Endothelial cell of umbilical vein (primary cell): ENCODE measurements around the gene SSMEM1. TPM values are rescaled to one million over a fixed set of nuclear protein-coding genes. Genes with fewer than 3 reads are reported as not detected.
"Not testable (repeated sequence)": the region's sequence is repeated elsewhere in the genome, so short reads cannot be mapped to it uniquely, and the experiment has no call there.

Experiments used
- BruUV-seq: library from RNA; stranded (reverse); fragments of 400-500 nt; replicated peaks from 2 replicates; lab custom pipeline; 2021; lab: Mats Ljungman, UMichigan
- CTCF ChIA-PET: fragments of 300-600, 350-600 bp; sonication (Branson Sonifier 250); formaldehyde crosslinking; loops from one replicate; lab custom pipeline; 2021; ENCODE audit warnings: antibody characterized with exemption, inconsistent platforms; lab: Charles Lee
- POLR2A ChIA-PET: fragments of 300-600, 350-600 bp; sonication (Branson Sonifier 250); formaldehyde crosslinking; loops from one replicate; lab custom pipeline; 2021; ENCODE audit warnings: antibody characterized with exemption, inconsistent platforms; lab: Charles Lee
- DNase-seq: peaks from one replicate; pipeline ENCODE4 v3.0.0-alpha.2; 2011; ENCODE audit warnings: low read depth, low spot score
- FAIRE-seq: peaks from 2 replicates; lab custom pipeline; 2011; peaks lifted over from hg19 to GRCh38; lab: Jason Lieb, UNC
- H2AFZ ChIP-seq: 2 replicates; pipeline ENCODE4 v1.6.0; 2012; ENCODE audit warnings: low read depth, low read length, control low read depth, inconsistent platforms
- H3K27ac ChIP-seq: 2 replicates; pipeline ENCODE4 v1.5.1; 2011; ENCODE audit warnings: low read depth, mild to moderate bottlenecking, control low read depth, low read length, moderate library complexity; ENCODE audit not compliant: insufficient read depth
- H3K27me3 ChIP-seq, 2 experiments: 2 replicates each; pipeline versions ENCODE4 v1.6.0 to v1.6.1; 2011; ENCODE audit warnings: low read length in 2 of 2, mixed read lengths in 1 of 2; ENCODE audit not compliant: control insufficient read depth in 2 of 2, insufficient read depth in 2 of 2
- H3K36me3 ChIP-seq, 2 experiments: 2 replicates in 1 of 2; 3 replicates in 1 of 2; pipeline ENCODE4 v1.5.1; 2011; ENCODE audit warnings: low read length in 2 of 2, mild to moderate bottlenecking in 1 of 2, moderate library complexity in 1 of 2; ENCODE audit not compliant: control insufficient read depth in 2 of 2, insufficient read depth in 2 of 2; ENCODE audit errors: extremely low read depth in 1 of 2
- H3K4me1 ChIP-seq: 3 replicates; pipeline ENCODE4 v1.5.1; 2011; ENCODE audit warnings: mild to moderate bottlenecking, low read length; ENCODE audit not compliant: control insufficient read depth, insufficient read depth; ENCODE audit errors: extremely low read depth
- H3K4me2 ChIP-seq: 2 replicates; pipeline ENCODE4 v1.6.1; 2011; ENCODE audit warnings: low read length, control low read depth, mixed read lengths; ENCODE audit not compliant: insufficient read depth
- H3K4me3 ChIP-seq, 3 experiments: fragments of 200-600 bp in 1 of 3; sonication (generic), shearing (Covaris generic) in 1 of 3; replicated peaks in 1 of 3; 2 replicates each; pipeline ENCODE4 v1.5.1; 2011 to 2016; ENCODE audit warnings: control low read depth in 3 of 3, low read length in 3 of 3, mild to moderate bottlenecking in 2 of 3, inconsistent platforms in 1 of 3, low read depth in 1 of 3, moderate library complexity in 1 of 3; ENCODE audit not compliant: insufficient read depth in 1 of 3
- H3K79me2 ChIP-seq: 2 replicates; pipeline ENCODE4 v1.6.0; 2012; ENCODE audit warnings: low read length, inconsistent platforms; ENCODE audit not compliant: control insufficient read depth, insufficient read depth
- H3K9ac ChIP-seq: replicated peaks from 2 replicates; pipeline ENCODE3; 2011; ENCODE audit warnings: low read length, control low read depth; ENCODE audit not compliant: insufficient read depth; ENCODE audit errors: extremely low read depth
- H3K9me1 ChIP-seq: replicated peaks from 3 replicates; pipeline ENCODE4 v1.6.0; 2011; ENCODE audit warnings: mild to moderate bottlenecking, low read length; ENCODE audit not compliant: control insufficient read depth, insufficient read depth; ENCODE audit errors: extremely low read depth
- H3K9me3 ChIP-seq: replicated peaks from 2 replicates; pipeline ENCODE4 v1.5.1; 2012; ENCODE audit warnings: low read length, inconsistent platforms; ENCODE audit not compliant: control insufficient read depth, insufficient read depth
- H4K20me1 ChIP-seq: replicated peaks from 2 replicates; pipeline ENCODE3; 2011; ENCODE audit warnings: mild to moderate bottlenecking, low read length; ENCODE audit not compliant: control insufficient read depth, insufficient read depth; ENCODE audit errors: extremely low read depth
- EZH2 ChIP-seq: IDR thresholded peaks from 2 replicates; pipeline ENCODE4 v1.6.1; 2012; ENCODE audit warnings: borderline replicate concordance, low read depth, mild to moderate bottlenecking, moderate library complexity, low read length, inconsistent platforms; ENCODE audit not compliant: severe bottlenecking
- FOS ChIP-seq: IDR thresholded peaks from 2 replicates; pipeline ENCODE4 v1.6.1; 2011; ENCODE audit warnings: mild to moderate bottlenecking, low read length, moderate library complexity, borderline replicate concordance; ENCODE audit not compliant: insufficient read depth
- GATA2 ChIP-seq: IDR thresholded peaks from 2 replicates; pipeline ENCODE4 v1.7.0; 2011; ENCODE audit warnings: low read depth, mild to moderate bottlenecking, moderate library complexity, mixed read lengths, low read length; ENCODE audit not compliant: insufficient read length, insufficient read depth
- MYC ChIP-seq: IDR thresholded peaks from one replicate; pipeline ENCODE4 v1.6.1; 2011; ENCODE audit warnings: mild to moderate bottlenecking, low read depth, low read length
- POLR2A ChIP-seq: IDR thresholded peaks from 2 replicates; pipeline ENCODE4 v1.6.1; 2012; ENCODE audit warnings: low read depth, mild to moderate bottlenecking, control low read depth, low read length
- POLR2AphosphoS5 ChIP-seq: IDR thresholded peaks from 2 replicates; pipeline ENCODE4 v1.6.1; 2012; ENCODE audit warnings: low read depth, mild to moderate bottlenecking, control low read depth, low read length, moderate library complexity; ENCODE audit not compliant: insufficient read depth
- dilution Hi-C: fragments of 300-500 bp; cut with MboI; formaldehyde crosslinking; loops from one replicate; pipeline ENCODE4 v1.15.0; 2019; ENCODE audit warnings: low sequenced_read_pairs; ENCODE audit not compliant: extremely low pct_ligation_motif_present
- intact Hi-C: fragments of 100-400 bp; cut with micrococcal nuclease; formaldehyde crosslinking; loops from one replicate; pipeline ENCODE4 v1.10.0; 2022
- polyA plus RNA-seq, 4 experiments: library from polyadenylated mRNA; depleted of rRNA in 3 of 4; stranded (reverse) in 3 of 4; unstranded in 1 of 4; fragments of >200 nt; gene quantifications; 2 replicates each; pipeline versions ENCODE4 v1.2.1 to v1.2.3, GENCODE V29; 2011 to 2012; ENCODE audit warnings: missing spikeins in 1 of 4
- total RNA-seq: library from RNA; stranded (reverse); gene quantifications from 2 replicates; pipeline ENCODE4 v1.2.3, GENCODE V29; 2021
- TF ChIP-seq, protein P1 (sequence below), 2 donors: IDR thresholded peaks; 1 replicate in 1 of 2; 2 replicates in 1 of 2; pipeline ENCODE4 v1.5.1; 2011; ENCODE audit warnings: low read length in 2 of 2, mild to moderate bottlenecking in 2 of 2, moderate library complexity in 2 of 2, control low read depth in 1 of 2, inconsistent platforms in 1 of 2, low read depth in 1 of 2; ENCODE audit not compliant: insufficient read depth in 1 of 2; ENCODE audit errors: extremely low read depth in 1 of 2

Gene SSMEM1
- total and polyA plus RNA-seq, 2 donors (not counting 3 experiments of a cell fraction or from before 2014, with no cell fraction given): not detected

DNA sequence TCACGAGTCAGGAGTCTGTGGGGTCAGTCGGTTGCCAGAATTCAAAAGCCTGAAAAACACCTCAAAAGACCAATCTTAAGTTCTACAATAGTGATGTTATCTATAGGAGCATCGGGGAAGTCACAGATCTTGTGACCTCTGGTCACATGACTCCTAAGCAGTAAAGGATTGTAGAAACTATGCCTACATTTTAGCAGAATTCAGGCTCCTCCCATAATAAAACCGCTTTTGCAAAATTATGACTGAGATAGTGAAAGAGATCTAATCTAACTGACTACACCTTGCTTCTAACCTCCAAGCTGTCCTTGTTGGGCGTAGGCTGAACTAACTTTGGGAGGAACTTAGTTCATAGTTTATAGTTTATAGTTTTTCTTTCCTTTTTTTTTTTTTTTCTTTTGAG, 16.6 kb downstream of the SSMEM1 start:
- Histone ChIP-seq H3K27me3 (peaks cover 0 to 3% of the 10 kb centered on the region in 2 experiments), H3K79me2 (no peaks in the 10 kb centered on the region), H3K9me3 (no peaks in the 10 kb centered on the region), H3K27ac (no peak overlapping the region), H3K9me1 (no peaks in the 10 kb centered on the region), H3K36me3 (no peaks in the 10 kb centered on the region), H3K4me3 (no peak overlapping the region), H3K4me2 (no peak overlapping the region), H4K20me1 (no peaks in the 10 kb centered on the region), H3K4me1 (no peaks in the 10 kb centered on the region), H2AFZ (no peak overlapping the region), H3K9ac (no peak overlapping the region)
- TF ChIP-seq GATA2 (no peak), POLR2A (no peak), POLR2AphosphoS5 (no peak), MYC (no peak), FOS (no peak), EZH2 (no peak)
- TF ChIP-seq, protein P1, sequence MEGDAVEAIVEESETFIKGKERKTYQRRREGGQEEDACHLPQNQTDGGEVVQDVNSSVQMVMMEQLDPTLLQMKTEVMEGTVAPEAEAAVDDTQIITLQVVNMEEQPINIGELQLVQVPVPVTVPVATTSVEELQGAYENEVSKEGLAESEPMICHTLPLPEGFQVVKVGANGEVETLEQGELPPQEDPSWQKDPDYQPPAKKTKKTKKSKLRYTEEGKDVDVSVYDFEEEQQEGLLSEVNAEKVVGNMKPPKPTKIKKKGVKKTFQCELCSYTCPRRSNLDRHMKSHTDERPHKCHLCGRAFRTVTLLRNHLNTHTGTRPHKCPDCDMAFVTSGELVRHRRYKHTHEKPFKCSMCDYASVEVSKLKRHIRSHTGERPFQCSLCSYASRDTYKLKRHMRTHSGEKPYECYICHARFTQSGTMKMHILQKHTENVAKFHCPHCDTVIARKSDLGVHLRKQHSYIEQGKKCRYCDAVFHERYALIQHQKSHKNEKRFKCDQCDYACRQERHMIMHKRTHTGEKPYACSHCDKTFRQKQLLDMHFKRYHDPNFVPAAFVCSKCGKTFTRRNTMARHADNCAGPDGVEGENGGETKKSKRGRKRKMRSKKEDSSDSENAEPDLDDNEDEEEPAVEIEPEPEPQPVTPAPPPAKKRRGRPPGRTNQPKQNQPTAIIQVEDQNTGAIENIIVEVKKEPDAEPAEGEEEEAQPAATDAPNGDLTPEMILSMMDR (IDR thresholded peaks at IDR 0.05; ENCODE audit: extremely low read depth in 1 of 2, insufficient read depth in 1 of 2, low read depth in 1 of 2, low read length in 2 of 2): no peak
- dilution Hi-C loops (no loop called here), intact Hi-C loops (no loop called here)
- ChIA-PET CTCF (no interaction called here), POLR2A (no interaction called here)
- no peak for DNase-seq
- no peak for FAIRE-seq
- BruUV-seq: no TSS peak

DNA sequence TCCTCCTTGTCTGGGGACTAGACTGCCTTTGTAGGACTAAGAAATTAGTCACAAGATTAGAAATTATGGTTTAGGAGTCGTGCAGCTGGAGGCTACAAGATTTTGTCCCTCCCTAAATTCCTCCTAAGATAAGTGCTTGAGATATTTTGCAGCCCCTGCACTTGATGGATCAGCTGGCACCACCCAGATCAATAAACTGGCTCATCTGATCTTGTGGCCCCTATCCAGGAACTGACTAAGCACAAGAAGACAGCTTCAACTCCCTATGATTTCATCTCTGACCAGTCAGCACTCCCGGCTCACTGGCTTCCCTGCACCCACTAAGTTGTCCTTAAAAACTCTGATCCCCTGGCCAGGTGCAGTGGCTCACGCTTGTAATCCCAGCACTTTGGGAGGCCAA, 17.3 kb downstream of the SSMEM1 start:
- H3K36me3 ChIP-seq, H3K27me3 ChIP-seq, H3K9me3 ChIP-seq, FAIRE-seq, H3K9ac ChIP-seq, H3K27ac ChIP-seq, H3K4me3 ChIP-seq, H4K20me1 ChIP-seq, H3K79me2 ChIP-seq, H2AFZ ChIP-seq, H3K4me2 ChIP-seq, BruUV-seq, POLR2A ChIA-PET, dilution Hi-C loops, intact Hi-C loops, H3K4me1 ChIP-seq, H3K9me1 ChIP-seq, DNase-seq: not testable (repeated sequence)
- CTCF ChIA-PET: interaction anchor here (1.0 to 1.5 kb wide), 2 partner anchors 17 kb away, joined by 3 to 4 read pairs; partner anchors contain the start of gene SSMEM1
